Neural progenitor cell (in vitro differentiated cells): Measurements from ENCODE around the gene CHRNG. TPM values are rescaled to one million over a fixed set of nuclear protein-coding genes. Genes with fewer than 3 reads are reported as not detected.

Source experiments
- DNase-seq: peaks from one replicate; pipeline ENCODE4 v3.0.0-alpha.2; 2016; ENCODE audit warnings: low spot score
- H2AFZ ChIP-seq: fragments of 200-600 bp; sonication (generic); replicated peaks from 2 replicates; pipeline ENCODE4 v1.6.1; 2016; ENCODE audit warnings: antibody characterized with exemption
- H3F3A ChIP-seq: fragments of 200-600 bp; sonication (generic); 2 replicates; pipeline ENCODE4 v1.6.1; 2016; ENCODE audit warnings: antibody characterized with exemption, low read depth
- H3K27ac ChIP-seq: fragments of 200-600 bp; sonication (generic); 2 replicates; pipeline ENCODE4 v1.5.1; 2016; ENCODE audit warnings: mild to moderate bottlenecking
- H3K27me3 ChIP-seq: fragments of 200-600 bp; sonication (generic); 2 replicates; pipeline ENCODE4 v1.6.1; 2016; ENCODE audit warnings: mild to moderate bottlenecking, moderate library complexity
- H3K36me3 ChIP-seq: fragments of 200-600 bp; sonication (generic); 2 replicates; pipeline ENCODE4 v1.5.1; 2016
- H3K4me1 ChIP-seq: fragments of 200-600 bp; sonication (generic); 2 replicates; pipeline ENCODE4 v1.6.1; 2016; ENCODE audit warnings: mixed run types
- H3K4me2 ChIP-seq: fragments of 200-600 bp; sonication (generic); 2 replicates; pipeline ENCODE4 v1.6.1; 2016
- H3K4me3 ChIP-seq: fragments of 200-600 bp; sonication (generic); 2 replicates; pipeline ENCODE4 v1.5.1; 2016
- H3K79me2 ChIP-seq: fragments of 200-600 bp; sonication (generic); 2 replicates; pipeline ENCODE4 v1.6.1; 2016; ENCODE audit warnings: low read depth
- H3K9ac ChIP-seq: fragments of 200-600 bp; sonication (generic); 2 replicates; pipeline ENCODE4 v1.6.1; 2016
- H3K9me3 ChIP-seq: fragments of 200-600 bp; sonication (generic); 2 replicates; pipeline ENCODE4 v1.5.1; 2016; ENCODE audit warnings: low read depth
- H4K20me1 ChIP-seq: fragments of 200-600 bp; sonication (generic); 2 replicates; pipeline ENCODE4 v1.6.1; 2016; ENCODE audit warnings: low read depth
- H3K27ac Mint-ChIP-seq: 3 replicates; pipeline ENCODE4 v1.8.0; 2021; ENCODE audit warnings: mixed read lengths
- H3K27me3 Mint-ChIP-seq: 2 replicates; pipeline ENCODE4 v1.8.0; 2022; ENCODE audit warnings: low read depth, mild to moderate bottlenecking, inconsistent platforms, moderate library complexity, mixed read lengths; ENCODE audit not compliant: insufficient read depth
- H3K36me3 Mint-ChIP-seq: 3 replicates; pipeline ENCODE4 v1.8.0; 2021; ENCODE audit warnings: mixed read lengths
- H3K4me1 Mint-ChIP-seq: 3 replicates; pipeline ENCODE4 v1.8.0; 2021; ENCODE audit warnings: mixed read lengths
- H3K4me3 Mint-ChIP-seq: 3 replicates; pipeline ENCODE4 v1.8.0; 2021; ENCODE audit warnings: mild to moderate bottlenecking, moderate library complexity, mixed read lengths
- H3K9me3 Mint-ChIP-seq: 3 replicates; pipeline ENCODE4 v1.8.0; 2020; ENCODE audit warnings: mixed read lengths
- CTCF ChIP-seq: fragments of 200-600 bp; sonication (generic); IDR thresholded peaks from 2 replicates; pipeline ENCODE4 v1.5.1; 2017; ENCODE audit warnings: antibody characterized with exemption, mild to moderate bottlenecking
- EZH2 ChIP-seq: fragments of 200-600 bp; sonication (generic); IDR thresholded peaks from 2 replicates; pipeline ENCODE4 v1.6.1; 2017; ENCODE audit warnings: antibody characterized with exemption, mild to moderate bottlenecking, moderate library complexity
- EZH2phosphoT487 ChIP-seq: fragments of 200-600 bp; sonication (generic); IDR thresholded peaks from 2 replicates; pipeline ENCODE4 v1.6.1; 2017; ENCODE audit warnings: antibody characterized with exemption
- total RNA-seq: library from RNA; depleted of rRNA; stranded (reverse); fragments of >200 nt; gene quantifications from 2 replicates; pipeline ENCODE4 v1.2.3, GENCODE V29; 2015; ENCODE audit warnings: low replicate concordance

CHRNG gene
- total RNA-seq, 1 donor from 2014 or later = not detected

- Mint-ChIP-seq H3K27me3 (peaks cover 30% of the 10 kb centered on the region), H3K4me3 (peak overlapping the region; percentile 78)
These were observed 14.7 kb upstream of the CHRNG start for GRCh38 chr2:232524771-232525170.

GRCh38 chr2:232525199-232525598, 14.3 kb upstream of the CHRNG start:
- H3K9ac ChIP-seq = no peak overlapping the region
- no peak overlapping the region for H3K4me3 ChIP-seq
- TF ChIP-seq EZH2 (no peak), EZH2phosphoT487 (no peak), CTCF (no peak)
- Mint-ChIP-seq H3K9me3 (no peaks in the 10 kb centered on the region), H3K4me3 (no peak overlapping the region), H3K36me3 (no peaks in the 10 kb centered on the region), H3K27ac (no peak overlapping the region), H3K4me1 (peaks cover 7% of the 10 kb centered on the region), H3K27me3 (peaks cover 28% of the 10 kb centered on the region)
- no peaks in the 10 kb centered on the region for H3K9me3 ChIP-seq
- no peak for DNase-seq
- peak overlapping the region; percentile 21 for H3K4me2 ChIP-seq
- no peak overlapping the region for H2AFZ ChIP-seq
- H3K27ac ChIP-seq = no peak overlapping the region
- peaks cover 2% of the 10 kb centered on the region for H3F3A ChIP-seq
- H4K20me1 ChIP-seq = peaks cover 19% of the 10 kb centered on the region
- peaks cover 20% of the 10 kb centered on the region for H3K4me1 ChIP-seq
- H3K36me3 ChIP-seq = no peaks in the 10 kb centered on the region
- H3K27me3 ChIP-seq = peaks cover 59% of the 10 kb centered on the region
- no peaks in the 10 kb centered on the region for H3K79me2 ChIP-seq

More at GRCh38 chr2:232524771-232525170, 14.7 kb upstream of the CHRNG start:
- H3K27ac Mint-ChIP-seq = no peak overlapping the region
- H3K4me1 ChIP-seq = peaks cover 20% of the 10 kb centered on the region
- no peaks in the 10 kb centered on the region for H3K79me2 ChIP-seq
- DNase-seq = no peak
- peaks cover 61% of the 10 kb centered on the region for H3K27me3 ChIP-seq
- no peaks in the 10 kb centered on the region for H3K9me3 Mint-ChIP-seq
- no peaks in the 10 kb centered on the region for H3K9me3 ChIP-seq
- peaks cover 2% of the 10 kb centered on the region for H3F3A ChIP-seq
- no peak overlapping the region for H3K27ac ChIP-seq
- peaks cover 7% of the 10 kb centered on the region for H3K4me1 Mint-ChIP-seq
- TF ChIP-seq CTCF (no peak), EZH2 (no peak), EZH2phosphoT487 (no peak)
- no peak overlapping the region for H3K4me3 ChIP-seq
- no peak overlapping the region for H2AFZ ChIP-seq
- H3K36me3 ChIP-seq = no peaks in the 10 kb centered on the region
- H3K4me2 ChIP-seq = no peak overlapping the region
- H4K20me1 ChIP-seq = peaks cover 19% of the 10 kb centered on the region
- no peak overlapping the region for H3K9ac ChIP-seq
- no peaks in the 10 kb centered on the region for H3K36me3 Mint-ChIP-seq

- Mint-ChIP-seq H3K4me1 (peaks cover 7% of the 10 kb centered on the region), H3K27ac (peak within 1 kb of the TSS; percentile 4), H3K27me3 (peaks cover 24% of the 10 kb centered on the region), H3K9me3 (no peaks in the 10 kb centered on the region), H3K36me3 (no peaks in the 10 kb centered on the region), H3K4me3 (no peak within 1 kb of the TSS)
- Histone ChIP-seq H4K20me1 (peaks cover 19% of the 10 kb centered on the region), H3K4me3 (no peak within 1 kb of the TSS), H3F3A (peaks cover 2% of the 10 kb centered on the region), H3K4me1 (peaks cover 20% of the 10 kb centered on the region), H3K9me3 (no peaks in the 10 kb centered on the region), H3K27ac (no peak within 1 kb of the TSS), H3K4me2 (peak within 1 kb of the TSS; percentile 21), H2AFZ (no peak within 1 kb of the TSS), H3K27me3 (peaks cover 52% of the 10 kb centered on the region), H3K9ac (no peak within 1 kb of the TSS), H3K79me2 (no peaks in the 10 kb centered on the region), H3K36me3 (no peaks in the 10 kb centered on the region)
- TF ChIP-seq EZH2phosphoT487 (no peak), CTCF (no peak), EZH2 (no peak)
- peak; percentile 55 for DNase-seq
These were observed 13.6 kb upstream of the CHRNG start, which contains the start of gene CHRND for GRCh38 chr2:232525791-232526371. Gene CHRND (plus strand): TSS chr2:232526160. CDS start chr2:232526216, 56 bp downstream.
